ENCODE measurements around the gene CYBC1. TPM values are rescaled to one million over a fixed set of nuclear protein-coding genes. Genes with fewer than 3 reads are reported as not detected.

Gene CYBC1
- total and polyA plus RNA-seq, 9 of the 15 experiments (the other 6 are each of a cell fraction or from before 2014, with no cell fraction given) = 1.3 to 71.8 (median 49.9) TPM

DNA sequence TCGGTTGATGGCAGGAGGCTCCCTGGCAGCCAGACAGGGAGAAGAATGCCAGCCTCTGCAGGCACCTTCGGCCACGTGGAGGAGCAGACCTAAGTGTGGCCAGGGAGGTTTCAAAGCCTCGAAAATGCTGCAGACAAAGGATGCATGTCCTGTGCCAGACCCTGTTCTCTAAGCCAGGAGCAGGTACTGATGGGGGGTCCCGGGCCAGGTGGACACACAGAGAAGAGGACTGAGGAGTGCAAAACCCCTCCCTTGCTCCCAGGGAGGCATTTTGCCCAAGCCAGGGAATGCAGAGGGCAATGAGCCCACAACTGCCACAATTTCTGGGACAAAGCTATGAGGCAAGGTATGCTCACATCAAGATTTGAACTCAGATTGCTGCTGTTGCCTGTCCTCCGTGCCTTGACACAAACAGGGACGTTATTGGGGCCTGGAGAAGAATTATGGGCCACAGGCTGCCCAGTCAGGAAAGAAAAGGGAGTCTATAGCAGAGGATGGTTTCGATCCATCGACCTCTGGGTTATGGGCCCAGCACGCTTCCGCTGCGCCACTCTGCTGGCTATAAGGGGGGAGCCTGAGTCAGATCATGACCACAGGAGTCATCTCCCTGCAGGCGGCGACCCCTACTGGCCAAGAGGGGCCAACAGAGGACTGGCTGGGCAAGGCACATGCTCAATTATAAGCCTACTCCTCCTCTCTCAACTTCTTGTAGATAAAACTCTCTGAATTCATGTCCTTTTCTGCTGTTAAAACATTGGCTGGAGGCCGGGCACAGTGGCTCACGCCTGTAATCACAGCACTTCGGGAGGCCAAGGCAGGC, 43.9 kb upstream of the CYBC1 start (continued):
- TF ChIP-seq, protein P1, sequence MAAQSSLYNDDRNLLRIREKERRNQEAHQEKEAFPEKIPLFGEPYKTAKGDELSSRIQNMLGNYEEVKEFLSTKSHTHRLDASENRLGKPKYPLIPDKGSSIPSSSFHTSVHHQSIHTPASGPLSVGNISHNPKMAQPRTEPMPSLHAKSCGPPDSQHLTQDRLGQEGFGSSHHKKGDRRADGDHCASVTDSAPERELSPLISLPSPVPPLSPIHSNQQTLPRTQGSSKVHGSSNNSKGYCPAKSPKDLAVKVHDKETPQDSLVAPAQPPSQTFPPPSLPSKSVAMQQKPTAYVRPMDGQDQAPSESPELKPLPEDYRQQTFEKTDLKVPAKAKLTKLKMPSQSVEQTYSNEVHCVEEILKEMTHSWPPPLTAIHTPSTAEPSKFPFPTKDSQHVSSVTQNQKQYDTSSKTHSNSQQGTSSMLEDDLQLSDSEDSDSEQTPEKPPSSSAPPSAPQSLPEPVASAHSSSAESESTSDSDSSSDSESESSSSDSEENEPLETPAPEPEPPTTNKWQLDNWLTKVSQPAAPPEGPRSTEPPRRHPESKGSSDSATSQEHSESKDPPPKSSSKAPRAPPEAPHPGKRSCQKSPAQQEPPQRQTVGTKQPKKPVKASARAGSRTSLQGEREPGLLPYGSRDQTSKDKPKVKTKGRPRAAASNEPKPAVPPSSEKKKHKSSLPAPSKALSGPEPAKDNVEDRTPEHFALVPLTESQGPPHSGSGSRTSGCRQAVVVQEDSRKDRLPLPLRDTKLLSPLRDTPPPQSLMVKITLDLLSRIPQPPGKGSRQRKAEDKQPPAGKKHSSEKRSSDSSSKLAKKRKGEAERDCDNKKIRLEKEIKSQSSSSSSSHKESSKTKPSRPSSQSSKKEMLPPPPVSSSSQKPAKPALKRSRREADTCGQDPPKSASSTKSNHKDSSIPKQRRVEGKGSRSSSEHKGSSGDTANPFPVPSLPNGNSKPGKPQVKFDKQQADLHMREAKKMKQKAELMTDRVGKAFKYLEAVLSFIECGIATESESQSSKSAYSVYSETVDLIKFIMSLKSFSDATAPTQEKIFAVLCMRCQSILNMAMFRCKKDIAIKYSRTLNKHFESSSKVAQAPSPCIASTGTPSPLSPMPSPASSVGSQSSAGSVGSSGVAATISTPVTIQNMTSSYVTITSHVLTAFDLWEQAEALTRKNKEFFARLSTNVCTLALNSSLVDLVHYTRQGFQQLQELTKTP (IDR thresholded peaks at IDR 0.05; ENCODE audit: low read depth in 1 of 2, partially characterized antibody in 2 of 2) = peak in 1 of 2 experiments; percentile 80
- no peak for TF ChIP-seq SPI1 (IDR thresholded peaks at IDR 0.05; ENCODE audit: borderline replicate concordance, low read depth, low read length)
- TF ChIP-seq, protein P2, sequence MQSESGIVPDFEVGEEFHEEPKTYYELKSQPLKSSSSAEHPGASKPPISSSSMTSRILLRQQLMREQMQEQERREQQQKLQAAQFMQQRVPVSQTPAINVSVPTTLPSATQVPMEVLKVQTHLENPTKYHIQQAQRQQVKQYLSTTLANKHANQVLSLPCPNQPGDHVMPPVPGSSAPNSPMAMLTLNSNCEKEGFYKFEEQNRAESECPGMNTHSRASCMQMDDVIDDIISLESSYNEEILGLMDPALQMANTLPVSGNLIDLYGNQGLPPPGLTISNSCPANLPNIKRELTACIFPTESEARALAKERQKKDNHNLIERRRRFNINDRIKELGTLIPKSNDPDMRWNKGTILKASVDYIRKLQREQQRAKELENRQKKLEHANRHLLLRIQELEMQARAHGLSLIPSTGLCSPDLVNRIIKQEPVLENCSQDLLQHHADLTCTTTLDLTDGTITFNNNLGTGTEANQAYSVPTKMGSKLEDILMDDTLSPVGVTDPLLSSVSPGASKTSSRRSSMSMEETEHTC (IDR thresholded peaks at IDR 0.05) = peak; percentile 21; the same call in 1 of the 2 replicates
- TF ChIP-seq FUS (optimal IDR thresholded peaks at IDR 0.05; ENCODE audit: low read depth, low read length) = no peak
- peak; percentile 8 to 73; a peak in 3 of 4 replicates for TF ChIP-seq TRIM24 (IDR thresholded peaks at IDR 0.05)
- TF ChIP-seq NFXL1 (CRISPR knock-in tag; IDR thresholded peaks at IDR 0.05) = no peak
- 0 out of 2 replicates have a peak, but pooled peaks have one; percentile 37 for TF ChIP-seq ZNF253 (CRISPR knock-in tag; conservative IDR thresholded peaks at IDR 0.05)
- TF ChIP-seq PRMT5 (CRISPR knock-in tag; IDR thresholded peaks at IDR 0.05) = no peak
- no peak for TF ChIP-seq SAP30 (IDR thresholded peaks at IDR 0.05; ENCODE audit: borderline replicate concordance, insufficient read depth, low read depth, low read length, poor library complexity, severe bottlenecking)
- TF ChIP-seq ZNF551 (CRISPR knock-in tag; IDR thresholded peaks at IDR 0.05) = no peak
- peak; percentile 55; the same call in 1 of the 2 replicates for TF ChIP-seq ZNF143 (CRISPR knock-in tag; IDR thresholded peaks at IDR 0.05)
- 0 out of 2 replicates have a peak, but pooled peaks have one; percentile 16 for TF ChIP-seq CBFA2T3 (IDR thresholded peaks at IDR 0.05)
- TF ChIP-seq PML (IDR thresholded peaks at IDR 0.05; ENCODE audit: low read length) = peak; percentile 34; the same call in 1 of the 2 replicates
- peak; percentile 23; the same call in 1 of the 2 replicates for TF ChIP-seq DNMT1 (IDR thresholded peaks at IDR 0.05)
- TF ChIP-seq, protein P3, sequence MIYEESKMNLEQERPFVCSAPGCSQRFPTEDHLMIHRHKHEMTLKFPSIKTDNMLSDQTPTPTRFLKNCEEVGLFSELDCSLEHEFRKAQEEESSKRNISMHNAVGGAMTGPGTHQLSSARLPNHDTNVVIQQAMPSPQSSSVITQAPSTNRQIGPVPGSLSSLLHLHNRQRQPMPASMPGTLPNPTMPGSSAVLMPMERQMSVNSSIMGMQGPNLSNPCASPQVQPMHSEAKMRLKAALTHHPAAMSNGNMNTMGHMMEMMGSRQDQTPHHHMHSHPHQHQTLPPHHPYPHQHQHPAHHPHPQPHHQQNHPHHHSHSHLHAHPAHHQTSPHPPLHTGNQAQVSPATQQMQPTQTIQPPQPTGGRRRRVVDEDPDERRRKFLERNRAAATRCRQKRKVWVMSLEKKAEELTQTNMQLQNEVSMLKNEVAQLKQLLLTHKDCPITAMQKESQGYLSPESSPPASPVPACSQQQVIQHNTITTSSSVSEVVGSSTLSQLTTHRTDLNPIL (CRISPR knock-in tag; IDR thresholded peaks at IDR 0.05) = no peak
- no peak for TF ChIP-seq FOXJ2 (tag; IDR thresholded peaks at IDR 0.05)
- TF ChIP-seq SOX6 (IDR thresholded peaks at IDR 0.05) = peak; percentile 77
- 0 out of 2 replicates have a peak, but pooled peaks have one; percentile 34 for TF ChIP-seq MXI1 (IDR thresholded peaks at IDR 0.05; ENCODE audit: low read depth, low read length)
- no peak; the same call in 1 of the 2 replicates for TF ChIP-seq GATAD2A (IDR thresholded peaks at IDR 0.05)
- TF ChIP-seq, protein P4, sequence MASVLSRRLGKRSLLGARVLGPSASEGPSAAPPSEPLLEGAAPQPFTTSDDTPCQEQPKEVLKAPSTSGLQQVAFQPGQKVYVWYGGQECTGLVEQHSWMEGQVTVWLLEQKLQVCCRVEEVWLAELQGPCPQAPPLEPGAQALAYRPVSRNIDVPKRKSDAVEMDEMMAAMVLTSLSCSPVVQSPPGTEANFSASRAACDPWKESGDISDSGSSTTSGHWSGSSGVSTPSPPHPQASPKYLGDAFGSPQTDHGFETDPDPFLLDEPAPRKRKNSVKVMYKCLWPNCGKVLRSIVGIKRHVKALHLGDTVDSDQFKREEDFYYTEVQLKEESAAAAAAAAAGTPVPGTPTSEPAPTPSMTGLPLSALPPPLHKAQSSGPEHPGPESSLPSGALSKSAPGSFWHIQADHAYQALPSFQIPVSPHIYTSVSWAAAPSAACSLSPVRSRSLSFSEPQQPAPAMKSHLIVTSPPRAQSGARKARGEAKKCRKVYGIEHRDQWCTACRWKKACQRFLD (CRISPR knock-in tag; IDR thresholded peaks at IDR 0.05) = peak; percentile 14; the same call in 1 of the 2 replicates

All from K562 (cell line).